ENCODE results near the gene KCNT1. TPM values are rescaled to one million over a fixed set of nuclear protein-coding genes. Genes with fewer than 3 reads are reported as not detected.

Gene KCNT1
- total and polyA plus RNA-seq, 3 donors from 2014 or later: 1.8 to 7.3 (median 5.3) TPM

DNA sequence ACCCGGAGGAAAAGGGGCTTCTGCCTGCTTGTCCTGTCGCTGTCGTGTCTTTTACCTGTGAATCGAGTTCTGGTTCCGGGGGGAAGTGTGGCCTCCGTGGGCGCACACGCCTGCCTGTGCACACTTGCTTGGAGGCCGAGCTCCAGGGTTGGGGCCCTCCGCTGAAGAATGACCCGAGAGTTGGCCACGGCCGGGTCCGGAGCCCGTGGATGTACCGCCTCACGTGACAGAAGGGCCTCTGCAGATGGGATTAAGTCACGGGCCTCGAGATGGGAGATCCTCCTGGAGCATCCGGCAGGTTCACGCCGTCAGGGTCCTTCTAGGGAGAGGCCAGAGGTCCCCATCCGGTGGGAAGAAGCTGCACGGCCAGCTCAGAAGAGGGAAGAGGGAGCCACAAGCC lies 81.0 kb downstream of the KCNT1 start:
- no peak for DNase-seq
- H3K4me1 ChIP-seq: no peaks in the 10 kb centered on the region
- TF ChIP-seq, protein P1, sequence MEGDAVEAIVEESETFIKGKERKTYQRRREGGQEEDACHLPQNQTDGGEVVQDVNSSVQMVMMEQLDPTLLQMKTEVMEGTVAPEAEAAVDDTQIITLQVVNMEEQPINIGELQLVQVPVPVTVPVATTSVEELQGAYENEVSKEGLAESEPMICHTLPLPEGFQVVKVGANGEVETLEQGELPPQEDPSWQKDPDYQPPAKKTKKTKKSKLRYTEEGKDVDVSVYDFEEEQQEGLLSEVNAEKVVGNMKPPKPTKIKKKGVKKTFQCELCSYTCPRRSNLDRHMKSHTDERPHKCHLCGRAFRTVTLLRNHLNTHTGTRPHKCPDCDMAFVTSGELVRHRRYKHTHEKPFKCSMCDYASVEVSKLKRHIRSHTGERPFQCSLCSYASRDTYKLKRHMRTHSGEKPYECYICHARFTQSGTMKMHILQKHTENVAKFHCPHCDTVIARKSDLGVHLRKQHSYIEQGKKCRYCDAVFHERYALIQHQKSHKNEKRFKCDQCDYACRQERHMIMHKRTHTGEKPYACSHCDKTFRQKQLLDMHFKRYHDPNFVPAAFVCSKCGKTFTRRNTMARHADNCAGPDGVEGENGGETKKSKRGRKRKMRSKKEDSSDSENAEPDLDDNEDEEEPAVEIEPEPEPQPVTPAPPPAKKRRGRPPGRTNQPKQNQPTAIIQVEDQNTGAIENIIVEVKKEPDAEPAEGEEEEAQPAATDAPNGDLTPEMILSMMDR (IDR thresholded peaks at IDR 0.05): no peak
- TF ChIP-seq POLR2A (IDR thresholded peaks at IDR 0.05): no peak
- no peaks in the 10 kb centered on the region for H3K36me3 ChIP-seq (ENCODE audit: low read depth, missing control alignments)
- 92 to 95% methylated on average over 17 to 24 of the region's 24 CpGs for WGBS, 2 donors
- intact Hi-C loops (cut with DNase I; ENCODE audit: low total_unique reads): no loop called here
- no peaks in the 10 kb centered on the region for H3K27me3 ChIP-seq
- H3K27ac ChIP-seq: no peak overlapping the region
- no peak overlapping the region for H3K4me3 ChIP-seq
- no peaks in the 10 kb centered on the region for H3K9me3 ChIP-seq

DNA sequence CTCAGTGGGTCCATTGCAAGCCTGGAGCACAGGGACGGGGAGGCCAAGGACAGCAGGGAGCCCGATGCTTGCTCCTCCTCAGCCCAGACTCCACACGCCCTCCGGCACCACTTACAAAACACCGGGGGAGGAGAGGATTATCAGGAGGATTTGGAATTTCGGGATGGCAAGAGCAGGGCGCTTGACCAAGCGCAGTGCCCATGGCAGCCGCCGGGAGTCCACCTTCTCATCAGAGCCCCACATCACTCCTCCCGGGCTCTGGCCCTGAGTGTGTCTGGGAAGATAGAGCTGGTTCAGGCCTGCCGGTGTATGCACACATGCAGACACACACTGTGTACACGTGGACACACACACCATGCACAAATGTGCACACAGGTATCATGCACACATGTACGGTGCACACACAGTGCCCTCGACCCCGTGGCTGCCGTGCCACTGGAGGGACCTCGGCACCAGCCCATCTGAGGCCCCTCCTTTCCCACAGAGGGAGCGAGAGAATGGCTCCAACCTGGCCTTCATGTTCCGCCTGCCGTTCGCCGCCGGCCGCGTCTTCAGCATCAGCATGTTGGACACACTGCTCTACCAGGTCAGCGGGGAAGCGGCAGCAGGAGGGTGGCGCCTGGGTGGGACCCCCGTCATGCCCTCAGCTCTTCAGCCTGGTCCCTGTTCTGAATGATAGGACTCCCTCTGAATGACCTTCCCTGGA lies 81.7 kb downstream of the KCNT1 start:
- TF ChIP-seq, protein P1 (IDR thresholded peaks at IDR 0.05): no peak
- TF ChIP-seq POLR2A (IDR thresholded peaks at IDR 0.05): no peak
- Histone ChIP-seq H3K4me3 (no peak overlapping the region), H3K27me3 (no peaks in the 10 kb centered on the region), H3K4me1 (no peaks in the 10 kb centered on the region), H3K9me3 (no peaks in the 10 kb centered on the region), H3K27ac (no peak overlapping the region), H3K36me3 (ENCODE audit: low read depth, missing control alignments) (no peaks in the 10 kb centered on the region)
- DNase-seq: no peak
- intact Hi-C loops (cut with DNase I; ENCODE audit: low total_unique reads): no loop called here
- WGBS, 2 donors: 90 to 91% methylated on average over 24 to 30 of the region's 30 CpGs

DNA sequence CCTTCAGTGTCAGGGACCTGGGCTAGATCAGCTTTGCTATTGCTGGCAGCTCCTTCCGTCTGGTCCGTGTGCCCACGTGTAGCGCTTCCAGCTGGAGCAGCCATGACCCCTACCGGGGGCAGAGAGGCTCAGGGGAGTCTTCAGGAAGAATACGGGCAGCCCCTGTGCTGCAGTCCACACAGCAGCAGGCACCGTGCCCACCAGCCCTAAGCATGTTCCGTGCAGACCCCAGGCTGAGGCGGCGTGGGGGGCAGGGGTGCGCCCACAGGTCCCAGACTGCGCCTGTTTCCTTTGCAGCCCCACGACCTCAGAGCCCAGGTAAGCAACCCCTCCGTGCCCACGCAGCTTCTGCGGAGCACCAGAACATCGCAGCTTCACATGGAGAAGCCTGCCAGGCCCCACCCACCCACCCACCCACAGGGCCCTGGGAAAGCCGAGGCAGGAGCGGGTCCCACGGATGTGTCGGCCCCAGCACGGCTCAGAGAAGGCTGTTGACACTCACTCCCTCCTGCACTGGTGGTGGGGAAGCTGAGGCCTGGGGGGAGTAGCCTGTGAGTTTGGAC lies 83.1 kb downstream of the KCNT1 start:
- intact Hi-C loops (cut with DNase I; ENCODE audit: low total_unique reads): no loop called here
- no peak for DNase-seq
- no peaks in the 10 kb centered on the region for H3K27me3 ChIP-seq
- TF ChIP-seq, protein P1 (IDR thresholded peaks at IDR 0.05): no peak
- no peak for TF ChIP-seq POLR2A (IDR thresholded peaks at IDR 0.05)
- no peaks in the 10 kb centered on the region for H3K36me3 ChIP-seq (ENCODE audit: low read depth, missing control alignments)
- H3K4me3 ChIP-seq: no peak overlapping the region
- H3K4me1 ChIP-seq: no peaks in the 10 kb centered on the region
- 84 to 87% methylated on average over 11 to 21 of the region's 22 CpGs for WGBS, 2 donors
- no peaks in the 10 kb centered on the region for H3K9me3 ChIP-seq
- H3K27ac ChIP-seq: no peak overlapping the region

DNA sequence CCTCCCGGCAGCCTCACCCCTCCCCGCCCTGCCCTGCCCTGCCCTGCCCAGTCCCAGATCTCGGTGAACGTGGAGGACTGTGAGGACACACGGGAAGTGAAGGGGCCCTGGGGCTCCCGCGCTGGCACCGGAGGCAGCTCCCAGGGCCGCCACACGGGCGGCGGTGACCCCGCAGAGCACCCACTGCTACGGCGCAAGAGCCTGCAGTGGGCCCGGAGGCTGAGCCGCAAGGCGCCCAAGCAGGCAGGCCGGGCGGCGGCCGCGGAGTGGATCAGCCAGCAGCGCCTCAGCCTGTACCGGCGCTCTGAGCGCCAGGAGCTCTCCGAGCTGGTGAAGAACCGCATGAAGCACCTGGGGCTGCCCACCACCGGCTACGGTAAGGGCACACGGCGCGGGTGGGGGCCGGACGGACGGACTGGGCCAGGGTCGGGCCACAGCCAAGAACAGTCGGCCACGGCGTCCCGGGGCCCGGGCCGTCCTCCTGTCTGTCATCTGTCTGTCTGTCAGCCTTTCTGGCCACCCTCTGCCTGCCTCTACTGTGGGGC lies 84.2 kb downstream of the KCNT1 start:
- no peak for DNase-seq
- H3K36me3 ChIP-seq (ENCODE audit: low read depth, missing control alignments): no peaks in the 10 kb centered on the region
- H3K27me3 ChIP-seq: no peaks in the 10 kb centered on the region
- no peak overlapping the region for H3K4me3 ChIP-seq
- H3K27ac ChIP-seq: no peak overlapping the region
- no peaks in the 10 kb centered on the region for H3K4me1 ChIP-seq
- intact Hi-C loops (cut with DNase I; ENCODE audit: low total_unique reads): no loop called here
- TF ChIP-seq, protein P1 (IDR thresholded peaks at IDR 0.05): no peak
- no peak for TF ChIP-seq POLR2A (IDR thresholded peaks at IDR 0.05)
- no peaks in the 10 kb centered on the region for H3K9me3 ChIP-seq
- WGBS, 2 donors: 80 to 95% methylated on average over 1 to 44 of the region's 44 CpGs
